Measurements from ENCODE around the gene ZNF787. TPM values are rescaled to one million over a fixed set of nuclear protein-coding genes. Genes with fewer than 3 reads are reported as not detected.

Gene ZNF787
- total RNA-seq, 3 donors from 2014 or later: 41.5 to 45.8 (median 42.2) TPM

GRCh38 chr19:56086671-56087430 is 34.2 kb downstream of the ZNF787 start:
- H3K36me3 Mint-ChIP-seq (ENCODE audit: insufficient read depth): peaks cover 6% of the 10 kb centered on the region
- H3K9me3 Mint-ChIP-seq: no peaks in the 10 kb centered on the region
- H3K4me3 Mint-ChIP-seq: no peak overlapping the region
- H3K4me1 Mint-ChIP-seq (ENCODE audit: low read depth): peaks cover 7% of the 10 kb centered on the region
- no peaks in the 10 kb centered on the region for H3K27me3 Mint-ChIP-seq (ENCODE audit: low read depth)
- ATAC-seq: no peak
- DNase-seq: no peak

GRCh38 chr19:56085571-56086275 is 35.4 kb downstream of the ZNF787 start:
- peaks cover 4% of the 10 kb centered on the region for H3K27me3 Mint-ChIP-seq (ENCODE audit: low read depth)
- no peaks in the 10 kb centered on the region for H3K9me3 Mint-ChIP-seq
- no peak overlapping the region for H3K4me3 Mint-ChIP-seq
- DNase-seq (no peak), ATAC-seq (no peak)
- peaks cover 6% of the 10 kb centered on the region for H3K36me3 Mint-ChIP-seq (ENCODE audit: insufficient read depth)
- peaks cover 10% of the 10 kb centered on the region for H3K4me1 Mint-ChIP-seq (ENCODE audit: low read depth)

GRCh38 chr19:56084835-56085536 is 36.1 kb downstream of the ZNF787 start:
- peaks cover 10% of the 10 kb centered on the region for H3K4me1 Mint-ChIP-seq (ENCODE audit: low read depth)
- H3K27me3 Mint-ChIP-seq (ENCODE audit: low read depth): peaks cover 4% of the 10 kb centered on the region
- H3K36me3 Mint-ChIP-seq (ENCODE audit: insufficient read depth): peaks cover 4% of the 10 kb centered on the region
- no peaks in the 10 kb centered on the region for H3K9me3 Mint-ChIP-seq
- no peak overlapping the region for H3K4me3 Mint-ChIP-seq
- DNase-seq (no peak), ATAC-seq (no peak)

- Mint-ChIP-seq H3K9me3 (no peaks in the 10 kb centered on the region), H3K4me3 (no peak overlapping the region), H3K36me3 (ENCODE audit: insufficient read depth) (no peaks in the 10 kb centered on the region), H3K27me3 (ENCODE audit: low read depth) (peaks cover 4% of the 10 kb centered on the region), H3K4me1 (ENCODE audit: low read depth) (peaks cover 10% of the 10 kb centered on the region)
- ATAC-seq (no peak), DNase-seq (no peak)
Measured at GRCh38 chr19:56083668-56084067, 37.4 kb downstream of the ZNF787 start.

- ATAC-seq (peak; percentile 70 to 71), DNase-seq (peak; percentile 63)
- Mint-ChIP-seq H3K9me3 (no peaks in the 10 kb centered on the region), H3K27me3 (ENCODE audit: low read depth) (peaks cover 4% of the 10 kb centered on the region), H3K4me3 (peak overlapping the region; percentile 57), H3K36me3 (ENCODE audit: insufficient read depth) (no peaks in the 10 kb centered on the region), H3K4me1 (ENCODE audit: low read depth) (peaks cover 10% of the 10 kb centered on the region)
Measured at GRCh38 chr19:56080669-56081401, 40.3 kb downstream of the ZNF787 start.

GRCh38 chr19:56079609-56080008 is 41.5 kb downstream of the ZNF787 start:
- Mint-ChIP-seq H3K4me1 (ENCODE audit: low read depth) (peaks cover 10% of the 10 kb centered on the region), H3K36me3 (ENCODE audit: insufficient read depth) (no peaks in the 10 kb centered on the region), H3K4me3 (no peak overlapping the region), H3K27me3 (ENCODE audit: low read depth) (peaks cover 4% of the 10 kb centered on the region), H3K9me3 (no peaks in the 10 kb centered on the region)
- no peak for DNase-seq
- no peak for ATAC-seq

- peaks cover 4% of the 10 kb centered on the region for H3K27me3 Mint-ChIP-seq (ENCODE audit: low read depth)
- no peak overlapping the region for H3K4me3 Mint-ChIP-seq
- no peaks in the 10 kb centered on the region for H3K36me3 Mint-ChIP-seq (ENCODE audit: insufficient read depth)
Measured at GRCh38 chr19:56076498-56076897, 44.6 kb downstream of the ZNF787 start.

GRCh38 chr19:56071151-56071550 is 49.9 kb downstream of the ZNF787 start:
- Mint-ChIP-seq H3K4me1 (ENCODE audit: low read depth) (peaks cover 9% of the 10 kb centered on the region), H3K9me3 (no peaks in the 10 kb centered on the region), H3K4me3 (no peak overlapping the region), H3K36me3 (ENCODE audit: insufficient read depth) (no peaks in the 10 kb centered on the region), H3K27me3 (ENCODE audit: low read depth) (peaks cover 3% of the 10 kb centered on the region)
- DNase-seq: no peak
- no peak for ATAC-seq

More at GRCh38 chr19:56076498-56076897, 44.6 kb downstream of the ZNF787 start:
- no peak for ATAC-seq
- peaks cover 9% of the 10 kb centered on the region for H3K4me1 Mint-ChIP-seq (ENCODE audit: low read depth)
- no peaks in the 10 kb centered on the region for H3K9me3 Mint-ChIP-seq
- peak; percentile 27 for DNase-seq

GRCh38 chr19:56069642-56070041 is 51.5 kb downstream of the ZNF787 start:
- no peaks in the 10 kb centered on the region for H3K9me3 Mint-ChIP-seq
- H3K27me3 Mint-ChIP-seq (ENCODE audit: low read depth): peaks cover 10% of the 10 kb centered on the region
- DNase-seq: no peak
- ATAC-seq: no peak
- H3K4me3 Mint-ChIP-seq: no peak overlapping the region
- peaks cover 12% of the 10 kb centered on the region for H3K4me1 Mint-ChIP-seq (ENCODE audit: low read depth)
- no peaks in the 10 kb centered on the region for H3K36me3 Mint-ChIP-seq (ENCODE audit: insufficient read depth)

- H3K4me3 Mint-ChIP-seq: peak overlapping the region; percentile 71
- ATAC-seq (peak; percentile 52 to 92), DNase-seq (peak; percentile 55)
- no peaks in the 10 kb centered on the region for H3K9me3 Mint-ChIP-seq
- H3K36me3 Mint-ChIP-seq (ENCODE audit: insufficient read depth): no peaks in the 10 kb centered on the region
- peaks cover 33% of the 10 kb centered on the region for H3K27me3 Mint-ChIP-seq (ENCODE audit: low read depth)
- peaks cover 12% of the 10 kb centered on the region for H3K4me1 Mint-ChIP-seq (ENCODE audit: low read depth)
Measured at GRCh38 chr19:56066152-56067023, 54.7 kb downstream of the ZNF787 start.

- Mint-ChIP-seq H3K36me3 (ENCODE audit: insufficient read depth) (no peaks in the 10 kb centered on the region), H3K4me3 (no peak overlapping the region), H3K27me3 (ENCODE audit: low read depth) (peaks cover 19% of the 10 kb centered on the region), H3K9me3 (peaks cover under 1% of the 10 kb centered on the region), H3K4me1 (ENCODE audit: low read depth) (no peaks in the 10 kb centered on the region)
- ATAC-seq (no peak), DNase-seq (no peak)
Measured at GRCh38 chr19:56053596-56053995, 67.5 kb downstream of the ZNF787 start.

Data from activated T-cell treated with anti-CD3 and anti-CD28 coated beads, Interleukin-2, amount 50 U/mL, for 4 hours (primary cell).